B cell (primary cell): ENCODE measurements around the gene NPVF. TPM values are rescaled to one million over a fixed set of nuclear protein-coding genes. Genes with fewer than 3 reads are reported as not detected.

Experiments
- ATAC-seq: fragments of 200-7000 bp; cut with Tn5 transposase; one replicate; pipeline ENCODE4 v1.10.0; 2021; ENCODE audit warnings: low read depth, mild to moderate bottlenecking, moderate number of reproducible peaks, moderate library complexity
- CTCF ChIA-PET: fragments of 350-600 bp; sonication (Branson Sonifier 250); formaldehyde crosslinking; loops from one replicate; lab custom pipeline; 2021; ENCODE audit warnings: antibody characterized with exemption, inconsistent platforms; lab: Charles Lee
- POLR2A ChIA-PET: fragments of 350-600 bp; sonication (Branson Sonifier 250); formaldehyde crosslinking; loops from one replicate; lab custom pipeline; 2021; ENCODE audit warnings: antibody characterized with exemption; lab: Charles Lee
- DNase-seq: peaks from one replicate; pipeline ENCODE4 v3.0.0; 2013
- H2AFZ ChIP-seq: 2 replicates; pipeline ENCODE4 v1.6.1; 2012; ENCODE audit warnings: mild to moderate bottlenecking, low read depth, low read length; ENCODE audit not compliant: insufficient read depth, poor library complexity, severe bottlenecking
- H3K27ac ChIP-seq, 2 donors: 1 replicate in 1 of 2; 2 replicates in 1 of 2; pipeline ENCODE4 v1.5.1; 2012 to 2013; ENCODE audit warnings: low read length in 2 of 2, mild to moderate bottlenecking in 2 of 2, moderate library complexity in 1 of 2
- H3K27me3 ChIP-seq, 4 experiments: fragments of 200-600 bp in 1 of 4; sonication (generic) in 1 of 4; replicated peaks in 1 of 4; 1 replicate in 2 of 4; 2 replicates in 2 of 4; pipeline versions ENCODE4 v1.6.1 to v1.7.0; 2013 to 2016; ENCODE audit warnings: low read length in 3 of 4, mild to moderate bottlenecking in 2 of 4, mixed read lengths in 1 of 4, moderate library complexity in 1 of 4; ENCODE audit not compliant: insufficient read depth in 4 of 4, control insufficient read depth in 3 of 4; ENCODE audit errors: control extremely low read depth in 1 of 4
- H3K36me3 ChIP-seq, 2 experiments: replicated peaks in 1 of 2; 1 replicate in 1 of 2; 2 replicates in 1 of 2; pipeline versions ENCODE4 v1.6.1 to v1.7.1; 2013; ENCODE audit warnings: low read length in 1 of 2; ENCODE audit not compliant: insufficient read depth in 2 of 2, control insufficient read depth in 1 of 2; ENCODE audit errors: control extremely low read depth in 1 of 2, extremely low read depth in 1 of 2
- H3K4me1 ChIP-seq, 2 donors: fragments of 200-600 bp in 1 of 2; sonication (generic) in 1 of 2; 1 replicate in 1 of 2; 2 replicates in 1 of 2; pipeline versions ENCODE4 v1.5.1 to v1.6.1; 2013 to 2017; ENCODE audit warnings: low read length in 2 of 2; ENCODE audit not compliant: control insufficient read depth in 2 of 2, insufficient read depth in 2 of 2
- H3K4me2 ChIP-seq: replicated peaks from 2 replicates; pipeline ENCODE3; 2012; ENCODE audit warnings: mild to moderate bottlenecking, low read depth, low read length; ENCODE audit not compliant: poor library complexity, severe bottlenecking
- H3K4me3 ChIP-seq, 5 experiments: fragments of 200-600 bp in 1 of 5; sonication (generic) in 1 of 5; 1 replicate in 3 of 5; 2 replicates in 2 of 5; pipeline versions ENCODE4 v1.5.1 to v1.7.0; 2011 to 2016; ENCODE audit warnings: low read length in 4 of 5, mild to moderate bottlenecking in 4 of 5, low read depth in 2 of 5, control low read depth in 1 of 5, moderate library complexity in 1 of 5; ENCODE audit not compliant: insufficient read depth in 1 of 5; ENCODE audit errors: control extremely low read depth in 1 of 5, extremely low read depth in 1 of 5
- H3K79me2 ChIP-seq: fragments of 200-600 bp; sonication (generic); one replicate; pipeline ENCODE4 v1.6.0; 2016; ENCODE audit warnings: low read length; ENCODE audit not compliant: control insufficient read depth, insufficient read depth
- H3K9ac ChIP-seq: fragments of 200-600 bp; sonication (generic); 2 replicates; pipeline ENCODE4 v1.6.1; 2017; ENCODE audit warnings: mild to moderate bottlenecking, low read length, moderate library complexity
- H3K9me3 ChIP-seq, 3 donors: one replicate each; pipeline versions ENCODE4 v1.6.1 to v1.7.1; 2013; ENCODE audit warnings: low read length in 2 of 3; ENCODE audit not compliant: control insufficient read depth in 2 of 3, insufficient read depth in 1 of 3; ENCODE audit errors: control extremely low read depth in 1 of 3
- H4K20me1 ChIP-seq: 2 replicates; pipeline ENCODE4 v1.6.0; 2012; ENCODE audit warnings: mild to moderate bottlenecking, low read length; ENCODE audit not compliant: insufficient read depth, control insufficient read depth, poor library complexity, severe bottlenecking
- H3K27ac Mint-ChIP-seq: one replicate; pipeline ENCODE4 v1.8.0; 2021; ENCODE audit warnings: mixed read lengths
- H3K27me3 Mint-ChIP-seq: one replicate; pipeline ENCODE4 v1.8.0; 2021; ENCODE audit warnings: mixed read lengths
- H3K4me1 Mint-ChIP-seq: one replicate; pipeline ENCODE4 v1.8.0; 2021; ENCODE audit warnings: mixed read lengths
- H3K4me3 Mint-ChIP-seq: one replicate; pipeline ENCODE4 v1.8.0; 2021; ENCODE audit warnings: mixed read lengths
- H3K9me3 Mint-ChIP-seq: one replicate; pipeline ENCODE4 v1.8.0; 2022; ENCODE audit warnings: mixed read lengths; ENCODE audit not compliant: insufficient read depth
- CTCF ChIP-seq: fragments of 200-600 bp; IDR thresholded peaks from one replicate; pipeline ENCODE4 v1.8.0; 2022; ENCODE audit warnings: antibody characterized with exemption, mild to moderate bottlenecking
- EZH2 ChIP-seq: IDR thresholded peaks from 2 replicates; pipeline ENCODE4 v1.6.1; 2012; ENCODE audit warnings: borderline replicate concordance, low read depth, mild to moderate bottlenecking, moderate library complexity, low read length; ENCODE audit not compliant: insufficient read depth, poor library complexity, severe bottlenecking
- WGBS: methylation state at CpG from one replicate; pipeline ENCODE4 v1.1.5; 2013; ENCODE audit warnings: missing lambda C conversion rate; ENCODE audit not compliant: insufficient coverage; 5-methylcytosine and 5-hydroxymethylcytosine counted together
- intact Hi-C: fragments of 100-400 bp; cut with micrococcal nuclease; formaldehyde crosslinking; loops from one replicate; pipeline ENCODE4 v1.10.0; 2022
- polyA minus RNA-seq: library from RNA; depleted of rRNA, polyadenylated mRNA; stranded (reverse); fragments of >200 nt; gene quantifications from 2 replicates; pipeline ENCODE4 v1.2.3, GENCODE V29; 2012
- polyA plus RNA-seq: library from polyadenylated mRNA; depleted of rRNA; stranded (reverse); fragments of >200 nt; gene quantifications from 2 replicates; pipeline ENCODE4 v1.2.3, GENCODE V29; 2012
- total RNA-seq, 2 donors: library from RNA; stranded (reverse); fragments of 120-200 nt in 1 of 2; gene quantifications; 1 replicate in 1 of 2; 2 replicates in 1 of 2; pipeline versions ENCODE4 v1.2.3 to v1.2.4, GENCODE V29; 2013 to 2022

The NPVF gene
- total RNA-seq: not detected in 2 replicates
- total RNA-seq (2013): not detected
- polyA plus RNA-seq: not detected in 2 replicates
- polyA minus RNA-seq: not detected in 2 replicates

- CTCF ChIA-PET: interaction anchor here (0.9 to 2.0 kb wide), 2 partner anchors 9 to 11 kb away, joined by 5 to 7 read pairs; no protein-coding TSS in a partner anchor
- H3K4me3 Mint-ChIP-seq: no peak within 1 kb of the TSS
- WGBS: no CpG with 5 or more reads among the region's 1 CpG
Observed at GRCh38 chr7:25228386-25228785, at the start of gene NPVF. TSS of gene NPVF (minus strand) at chr7:25228486. CDS start at chr7:25228439, 47 bp downstream.

GRCh38 chr7:25272265-25272664 is 44.0 kb upstream of the NPVF start:
- ChIA-PET CTCF (no interaction called here), POLR2A (no interaction called here)
- Mint-ChIP-seq H3K27me3 (peaks cover 3% of the 10 kb centered on the region), H3K4me1 (peaks cover 7% of the 10 kb centered on the region), H3K27ac (no peak overlapping the region), H3K9me3 (no peaks in the 10 kb centered on the region), H3K4me3 (no peak overlapping the region)
- H3K4me1 ChIP-seq: no peaks in the 10 kb centered on the region
- ATAC-seq (no peak), DNase-seq (no peak)
- H3K79me2 ChIP-seq: no peaks in the 10 kb centered on the region
- H3K9me3 ChIP-seq: no peaks in the 10 kb centered on the region
- 80% methylated on average over 1 of the region's 3 CpGs for WGBS
- no peak overlapping the region for H3K4me2 ChIP-seq
- H3K27me3 ChIP-seq: peaks cover 0 to 8% (median 0%) of the 10 kb centered on the region in 4 experiments
- no peaks in the 10 kb centered on the region for H4K20me1 ChIP-seq
- H3K9ac ChIP-seq: no peak overlapping the region
- intact Hi-C loops: no loop called here
- H3K4me3 ChIP-seq: no peak overlapping the region
- H3K36me3 ChIP-seq: no peaks in the 10 kb centered on the region
- H3K27ac ChIP-seq: no peak overlapping the region
- no peak overlapping the region for H2AFZ ChIP-seq
- TF ChIP-seq CTCF: no peak
- TF ChIP-seq EZH2: no peak

More at GRCh38 chr7:25228386-25228785, at the start of gene NPVF:
- no peaks in the 10 kb centered on the region for H3K36me3 ChIP-seq
- no peaks in the 10 kb centered on the region for H3K4me1 ChIP-seq
- no peak within 1 kb of the TSS for H3K4me3 ChIP-seq
- ATAC-seq (no peak), DNase-seq (no peak)
- peaks cover 0 to 6% (median 0%) of the 10 kb centered on the region in 3 donors for H3K9me3 ChIP-seq
- H3K4me2 ChIP-seq: no peak within 1 kb of the TSS
- TF ChIP-seq CTCF: no peak
- no peak for TF ChIP-seq EZH2
- no peak within 1 kb of the TSS for H2AFZ ChIP-seq
- H3K27ac ChIP-seq: no peak within 1 kb of the TSS
- POLR2A ChIA-PET: no interaction called here
- H4K20me1 ChIP-seq: no peaks in the 10 kb centered on the region
- H3K27ac Mint-ChIP-seq: no peak within 1 kb of the TSS
- peaks cover 2% of the 10 kb centered on the region for H3K9me3 Mint-ChIP-seq
- H3K27me3 Mint-ChIP-seq: peaks cover 54% of the 10 kb centered on the region
- intact Hi-C loops: no loop called here
- H3K9ac ChIP-seq: no peak within 1 kb of the TSS
- no peaks in the 10 kb centered on the region for H3K79me2 ChIP-seq
- peaks cover 0 to 19% (median 2%) of the 10 kb centered on the region in 4 experiments for H3K27me3 ChIP-seq
- no peaks in the 10 kb centered on the region for H3K4me1 Mint-ChIP-seq
